Measurements from ENCODE around the gene LAMC2.

LAMC2 gene

GRCh38 chr1:183247931-183248330 is 61.9 kb downstream of the LAMC2 start:
- TF ChIP-seq ZFX (IDR thresholded peaks at IDR 0.05) = no peak
- no peak for TF ChIP-seq CTCF (conservative IDR thresholded peaks at IDR 0.05)
- H3K27ac ChIP-seq = no peak overlapping the region

DNA sequence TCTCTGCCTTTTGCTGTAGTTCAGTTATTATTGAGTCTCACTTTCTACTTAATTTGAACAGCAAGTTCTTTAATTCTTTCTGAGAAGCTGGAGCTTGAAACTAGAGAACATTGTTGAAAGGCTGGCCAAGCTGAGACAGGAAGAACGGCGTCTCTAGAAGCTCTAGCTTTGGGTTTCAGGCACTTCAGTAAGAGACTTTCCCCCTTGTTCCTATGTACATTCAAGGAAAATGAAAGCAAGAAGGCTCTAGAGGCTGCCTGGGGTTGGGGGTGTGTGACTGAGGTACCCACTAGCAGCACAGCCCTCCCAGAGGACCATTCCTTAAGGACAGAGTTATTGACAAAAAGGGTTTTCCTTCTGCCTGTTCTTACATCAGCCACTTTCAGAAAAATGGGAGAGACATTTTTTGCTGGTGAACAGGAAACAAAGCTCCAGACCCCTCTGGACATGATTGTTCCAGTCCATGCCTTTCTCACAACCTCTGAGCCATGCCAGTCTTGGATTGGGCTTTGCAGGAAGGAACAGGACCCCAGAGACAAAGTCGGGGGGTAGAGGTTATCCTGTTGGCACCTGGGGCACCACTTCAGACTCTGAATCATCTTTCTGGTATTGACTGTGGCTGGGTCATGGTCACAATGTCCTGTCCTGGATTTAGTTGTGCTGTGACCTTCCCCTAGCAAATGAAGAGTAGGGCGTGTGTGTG is 63.1 kb downstream of the LAMC2 start:
- no peak for TF ChIP-seq ZFX (IDR thresholded peaks at IDR 0.05)
- no peak for TF ChIP-seq CTCF (conservative IDR thresholded peaks at IDR 0.05)
- H3K27ac ChIP-seq = no peak overlapping the region

DNA sequence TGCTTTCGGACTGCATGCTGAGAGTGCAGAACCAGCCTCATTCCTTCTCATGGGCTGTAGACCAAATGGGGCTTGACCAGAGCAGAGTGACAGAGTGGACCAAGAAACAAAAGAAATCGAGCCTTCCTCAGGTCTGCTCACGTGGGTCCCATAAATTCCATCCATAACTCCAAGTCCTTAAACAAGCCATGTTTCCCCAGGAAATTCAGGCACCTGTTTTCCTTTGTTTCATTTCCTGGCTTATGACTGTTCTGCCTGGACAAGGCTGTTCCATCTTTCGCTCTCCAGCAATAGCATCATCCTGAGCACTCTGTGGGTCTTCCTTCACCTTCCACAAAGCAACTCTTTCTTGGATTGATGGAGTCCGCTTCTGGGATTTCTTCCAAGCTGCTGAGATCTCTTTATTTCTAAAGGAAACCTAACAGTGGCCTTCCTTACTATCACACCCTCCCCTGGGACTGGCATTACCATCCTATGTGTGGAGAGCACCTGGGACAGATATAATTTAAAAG is 63.9 kb downstream of the LAMC2 start:
- TF ChIP-seq ZFX (IDR thresholded peaks at IDR 0.05) = no peak
- H3K27ac ChIP-seq = no peak overlapping the region

- no peak overlapping the region for H3K27ac ChIP-seq
- TF ChIP-seq ZFX (IDR thresholded peaks at IDR 0.05) = no peak
- no peak for TF ChIP-seq CTCF (conservative IDR thresholded peaks at IDR 0.05)
These were observed 65.3 kb downstream of the LAMC2 start for GRCh38 chr1:183251101-183251958.

GRCh38 chr1:183251959-183252450 is 65.9 kb downstream of the LAMC2 start:
- H3K27ac ChIP-seq = no peak overlapping the region
- TF ChIP-seq CTCF (conservative IDR thresholded peaks at IDR 0.05) (no peak), ZFX (IDR thresholded peaks at IDR 0.05) (no peak)

DNA sequence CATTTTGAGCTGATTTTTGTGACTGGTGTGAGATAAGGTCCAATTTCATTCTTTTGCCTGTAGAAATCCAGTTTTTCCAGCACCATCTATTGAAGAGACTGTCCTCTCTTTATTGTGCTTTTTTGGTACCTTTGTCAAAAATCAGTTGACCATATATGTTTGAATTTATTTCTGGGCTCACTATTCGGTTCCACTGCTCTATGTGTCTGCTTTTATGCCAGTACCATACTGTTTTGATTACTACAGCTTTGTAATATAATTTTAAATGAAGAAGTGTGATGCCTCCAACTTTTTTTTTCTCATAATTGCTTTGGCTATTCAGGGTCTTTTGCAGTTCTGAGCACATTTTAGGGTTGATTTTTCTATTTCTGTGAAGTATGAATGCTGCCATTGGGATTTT is 69.0 kb downstream of the LAMC2 start:
- TF ChIP-seq ZFX (IDR thresholded peaks at IDR 0.05) (no peak), CTCF (conservative IDR thresholded peaks at IDR 0.05) (no peak)
- H3K27ac ChIP-seq = no peak overlapping the region

- TF ChIP-seq CTCF (conservative IDR thresholded peaks at IDR 0.05) (no peak), ZFX (IDR thresholded peaks at IDR 0.05) (no peak)
- no peak overlapping the region for H3K27ac ChIP-seq
These were observed 73.9 kb downstream of the LAMC2 start for GRCh38 chr1:183259924-183260323.
